MCF 10A (cell line): Measurements from ENCODE around the gene MIB2. TPM values are rescaled to one million over a fixed set of nuclear protein-coding genes. Genes with fewer than 3 reads are reported as not detected.

Source experiments
- BruUV-seq: library from RNA; stranded (reverse); fragments of 400-500 nt; replicated peaks from 2 replicates; lab custom pipeline; 2021; lab: Mats Ljungman, UMichigan
- CTCF ChIA-PET: fragments of 300-600 bp; sonication (Branson Sonifier 250); formaldehyde crosslinking; extraction: SDS; loops from one replicate; lab custom pipeline; 2021; ENCODE audit warnings: antibody characterized with exemption, inconsistent platforms; lab: Yijun Ruan, JAX
- POLR2A ChIA-PET: fragments of 300-600, 350-650 bp; sonication (Branson Sonifier 250); formaldehyde crosslinking; extraction: SDS; loops from one replicate; lab custom pipeline; 2020; ENCODE audit warnings: antibody characterized with exemption, inconsistent platforms; lab: Yijun Ruan, JAX
- DNase-seq: peaks from one replicate; pipeline ENCODE4 v3.0.0-alpha.2; 2018; ENCODE audit not compliant: unreplicated experiment
- H3K27ac Mint-ChIP-seq: one replicate; pipeline ENCODE4 v1.8.0; 2022; ENCODE audit warnings: mild to moderate bottlenecking, low read depth, mixed read lengths; ENCODE audit not compliant: unreplicated experiment
- H3K27me3 Mint-ChIP-seq: one replicate; pipeline ENCODE4 v1.8.0; 2022; ENCODE audit warnings: mixed read lengths; ENCODE audit not compliant: insufficient read depth, unreplicated experiment
- H3K36me3 Mint-ChIP-seq: one replicate; pipeline ENCODE4 v1.8.0; 2022; ENCODE audit warnings: mild to moderate bottlenecking, moderate library complexity, mixed read lengths; ENCODE audit not compliant: insufficient read depth, unreplicated experiment
- H3K4me1 Mint-ChIP-seq: one replicate; pipeline ENCODE4 v1.8.0; 2022; ENCODE audit warnings: mixed read lengths; ENCODE audit not compliant: insufficient read depth, unreplicated experiment
- H3K4me3 Mint-ChIP-seq: one replicate; pipeline ENCODE4 v1.8.0; 2022; ENCODE audit warnings: mild to moderate bottlenecking, moderate library complexity, mixed read lengths; ENCODE audit not compliant: unreplicated experiment
- H3K9me3 Mint-ChIP-seq: one replicate; pipeline ENCODE4 v1.8.0; 2022; ENCODE audit warnings: mixed read lengths; ENCODE audit not compliant: unreplicated experiment
- CTCF ChIP-seq: fragments of 200-600 bp; IDR thresholded peaks from one replicate; pipeline ENCODE4 v1.8.0; 2022; ENCODE audit warnings: antibody characterized with exemption, mild to moderate bottlenecking; ENCODE audit not compliant: unreplicated experiment
- intact Hi-C: fragments of 100-400 bp; cut with micrococcal nuclease; formaldehyde crosslinking; loops from 2 replicates; pipeline ENCODE4 v1.14.1; 2022
- total RNA-seq: library from RNA; stranded (reverse); gene quantifications from 2 replicates; pipeline ENCODE4 v1.2.3, GENCODE V29; 2022

Gene MIB2
- total RNA-seq, 1 experiment from 2014 or later = 46.4 TPM

GRCh38 chr1:1603671-1604373 lies 11.5 kb upstream of the MIB2 start:
- no peaks in the 10 kb centered on the region for H3K4me1 Mint-ChIP-seq
- BruUV-seq = no TSS peak
- CTCF ChIA-PET = no interaction called here
- no peaks in the 10 kb centered on the region for H3K36me3 Mint-ChIP-seq
- H3K9me3 Mint-ChIP-seq = no peaks in the 10 kb centered on the region
- no peaks in the 10 kb centered on the region for H3K27me3 Mint-ChIP-seq
- no peak overlapping the region for H3K27ac Mint-ChIP-seq
- POLR2A ChIA-PET = no interaction called here
- intact Hi-C loops = no loop called here
- no peak overlapping the region for H3K4me3 Mint-ChIP-seq
- TF ChIP-seq CTCF = no peak
- DNase-seq = no peak

GRCh38 chr1:1604374-1605033 lies 10.8 kb upstream of the MIB2 start:
- BruUV-seq = no TSS peak
- intact Hi-C loops = no loop called here
- no peak overlapping the region for H3K4me3 Mint-ChIP-seq
- DNase-seq = no peak
- ChIA-PET POLR2A (no interaction called here), CTCF (no interaction called here)
- no peak overlapping the region for H3K27ac Mint-ChIP-seq
- no peak for TF ChIP-seq CTCF
- no peaks in the 10 kb centered on the region for H3K9me3 Mint-ChIP-seq
- no peaks in the 10 kb centered on the region for H3K4me1 Mint-ChIP-seq
- no peaks in the 10 kb centered on the region for H3K36me3 Mint-ChIP-seq
- no peaks in the 10 kb centered on the region for H3K27me3 Mint-ChIP-seq

GRCh38 chr1:1605034-1605591 lies 10.2 kb upstream of the MIB2 start:
- no peak overlapping the region for H3K4me3 Mint-ChIP-seq
- BruUV-seq = no TSS peak
- no peaks in the 10 kb centered on the region for H3K27me3 Mint-ChIP-seq
- ChIA-PET POLR2A (no interaction called here), CTCF (no interaction called here)
- no peaks in the 10 kb centered on the region for H3K4me1 Mint-ChIP-seq
- no peak for DNase-seq
- no peak for TF ChIP-seq CTCF
- no peaks in the 10 kb centered on the region for H3K9me3 Mint-ChIP-seq
- intact Hi-C loops = no loop called here
- no peaks in the 10 kb centered on the region for H3K36me3 Mint-ChIP-seq
- H3K27ac Mint-ChIP-seq = no peak overlapping the region

GRCh38 chr1:1605724-1606123 lies 9.6 kb upstream of the MIB2 start:
- Mint-ChIP-seq H3K36me3 (no peaks in the 10 kb centered on the region), H3K9me3 (no peaks in the 10 kb centered on the region), H3K27me3 (no peaks in the 10 kb centered on the region), H3K27ac (no peak overlapping the region), H3K4me1 (no peaks in the 10 kb centered on the region), H3K4me3 (no peak overlapping the region)
- no peak for DNase-seq
- no peak for TF ChIP-seq CTCF
- BruUV-seq = no TSS peak
- intact Hi-C loops = no loop called here
- ChIA-PET CTCF (no interaction called here), POLR2A (no interaction called here)
